Neuron (in vitro differentiated cells): ENCODE measurements around the gene TOR4A.

Source experiments
- H2AFZ ChIP-seq: one replicate; pipeline ENCODE4 v1.6.1; 2013; ENCODE audit warnings: low read depth, mild to moderate bottlenecking, inconsistent platforms, low read length, moderate library complexity
- H3K27me3 ChIP-seq: one replicate; pipeline ENCODE4 v1.6.1; 2013; ENCODE audit warnings: low read length; ENCODE audit not compliant: insufficient read depth
- H3K36me3 ChIP-seq: one replicate; pipeline ENCODE4 v1.6.1; 2013; ENCODE audit warnings: low read length; ENCODE audit not compliant: insufficient read depth
- H3K4me1 ChIP-seq: one replicate; pipeline ENCODE4 v1.6.1; 2013; ENCODE audit warnings: low read length; ENCODE audit not compliant: insufficient read depth
- H3K4me3 ChIP-seq: 2 replicates; pipeline ENCODE4 v1.5.1; 2013; ENCODE audit warnings: mild to moderate bottlenecking, low read length, moderate library complexity
- H3K9me3 ChIP-seq: one replicate; pipeline ENCODE4 v1.6.1; 2013; ENCODE audit warnings: low read length

TOR4A gene

DNA sequence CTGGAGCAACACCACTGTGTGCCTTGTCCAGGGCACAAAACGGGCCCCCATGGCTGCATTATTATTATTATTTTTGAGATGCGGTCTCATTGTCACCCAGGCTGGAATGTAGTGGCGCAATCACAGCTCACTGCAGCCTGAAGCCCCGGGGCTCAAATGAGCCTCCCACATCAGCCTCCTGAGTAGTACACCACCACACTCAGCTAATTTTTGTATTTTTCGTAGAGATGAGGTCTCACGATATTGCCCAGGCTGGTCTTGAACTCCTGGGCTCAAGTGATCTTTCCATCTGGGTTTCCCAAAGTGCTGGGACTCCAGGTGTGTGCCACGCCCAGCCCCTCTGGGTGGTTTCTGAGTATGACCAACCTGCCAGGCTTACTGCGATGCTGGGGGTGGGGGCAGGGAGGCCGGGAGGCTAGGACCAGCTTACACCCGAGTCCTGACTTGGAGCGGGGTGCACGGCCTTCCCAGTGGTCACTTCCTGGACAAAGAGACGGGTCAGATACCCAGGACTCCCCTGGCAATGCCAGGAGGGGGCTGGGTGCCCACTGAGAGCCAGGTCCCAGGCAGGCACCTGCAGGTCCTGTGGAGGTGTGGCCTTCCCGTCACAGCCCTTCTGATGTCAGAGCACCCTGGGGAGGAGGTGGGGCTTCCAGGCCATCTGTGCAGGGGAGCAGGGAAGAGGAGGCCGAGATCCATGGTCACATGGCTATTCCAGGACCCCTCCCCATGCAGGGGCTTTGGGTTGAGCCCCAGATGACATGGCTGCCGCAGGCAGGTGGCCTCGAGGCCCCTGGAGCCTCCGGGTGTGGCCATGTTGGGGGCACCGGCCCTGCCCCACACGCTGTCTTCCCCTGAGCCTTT, 32.9 kb downstream of the TOR4A start:
- Histone ChIP-seq H3K36me3 (no peaks in the 10 kb centered on the region), H3K27me3 (no peaks in the 10 kb centered on the region), H3K9me3 (no peaks in the 10 kb centered on the region), H3K4me3 (no peak overlapping the region), H3K4me1 (peaks cover 55% of the 10 kb centered on the region), H2AFZ (no peak overlapping the region)

DNA sequence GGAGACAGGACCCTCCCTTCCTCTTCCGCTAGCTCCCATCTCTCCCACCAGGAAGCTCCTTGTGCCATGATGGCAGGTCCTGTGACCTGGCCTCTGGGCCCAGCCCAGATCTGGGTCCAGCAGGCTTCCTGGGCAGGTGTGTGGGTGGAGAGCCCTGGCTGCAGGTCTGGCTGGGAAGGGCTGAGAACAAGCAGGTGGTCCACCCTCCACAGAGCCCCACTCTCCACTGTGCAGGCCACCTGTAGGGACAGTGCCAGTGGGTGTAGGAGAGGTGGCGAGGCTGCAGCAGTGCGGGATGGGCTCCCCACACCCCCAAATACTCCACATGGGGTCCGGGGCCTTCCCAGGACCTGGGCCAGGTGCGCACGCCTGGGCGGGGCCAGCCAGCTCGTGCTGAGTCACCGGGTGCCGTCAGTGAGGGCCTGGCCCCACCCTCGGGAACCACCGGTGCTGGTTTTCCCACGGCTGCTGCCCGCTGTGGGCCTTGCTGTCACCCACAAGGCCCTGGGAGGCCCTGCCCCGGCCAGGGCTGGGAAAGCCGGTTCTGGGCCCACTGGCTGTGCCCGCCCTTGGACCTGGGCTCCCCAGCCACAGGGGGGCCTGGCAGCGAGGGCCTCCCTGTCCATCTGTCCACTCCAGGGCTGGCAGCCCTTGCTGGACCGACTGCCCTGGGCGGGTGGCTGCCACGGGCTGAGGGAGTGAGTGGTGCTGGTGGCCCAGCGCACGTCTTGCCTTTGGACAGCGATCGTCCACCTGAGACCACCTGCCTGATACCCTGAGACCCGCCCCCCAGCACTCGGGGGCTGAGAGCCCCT, 33.9 kb downstream of the TOR4A start:
- no peak overlapping the region for H3K4me3 ChIP-seq
- H3K27me3 ChIP-seq: no peaks in the 10 kb centered on the region
- no peak overlapping the region for H2AFZ ChIP-seq
- no peaks in the 10 kb centered on the region for H3K36me3 ChIP-seq
- no peaks in the 10 kb centered on the region for H3K9me3 ChIP-seq
- H3K4me1 ChIP-seq: peaks cover 49% of the 10 kb centered on the region

- H2AFZ ChIP-seq: no peak overlapping the region
- no peaks in the 10 kb centered on the region for H3K9me3 ChIP-seq
- no peaks in the 10 kb centered on the region for H3K27me3 ChIP-seq
- H3K36me3 ChIP-seq: no peaks in the 10 kb centered on the region
- no peak overlapping the region for H3K4me3 ChIP-seq
- peaks cover 44% of the 10 kb centered on the region for H3K4me1 ChIP-seq
These were observed 34.7 kb downstream of the TOR4A start for GRCh38 chr9:137311986-137312851.

DNA sequence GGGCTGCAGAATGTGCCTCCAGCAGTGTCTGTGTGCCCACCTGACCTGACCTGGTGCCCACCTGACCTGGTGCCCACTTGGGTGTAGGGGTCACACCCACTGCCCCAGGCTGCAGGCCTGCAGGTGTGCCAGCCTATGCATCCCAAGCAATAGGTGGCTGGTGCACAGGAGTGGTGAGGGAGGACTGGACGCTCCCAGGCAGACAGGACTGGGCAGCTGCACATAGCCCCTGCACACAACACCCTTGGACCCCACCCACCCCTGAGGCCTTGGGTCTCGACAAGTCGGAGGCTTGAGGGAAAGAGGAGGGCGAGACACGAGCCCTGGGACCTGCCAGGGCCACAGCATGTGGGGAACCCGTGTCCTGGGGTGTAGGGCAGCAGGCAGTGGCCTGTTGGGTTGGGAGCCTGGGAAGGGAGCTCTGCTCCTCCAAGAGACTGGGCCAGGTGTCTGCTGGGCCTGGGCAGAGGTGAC, 35.4 kb downstream of the TOR4A start:
- Histone ChIP-seq H3K36me3 (no peaks in the 10 kb centered on the region), H3K4me3 (no peak overlapping the region), H3K9me3 (no peaks in the 10 kb centered on the region), H2AFZ (no peak overlapping the region), H3K27me3 (no peaks in the 10 kb centered on the region), H3K4me1 (peaks cover 43% of the 10 kb centered on the region)

DNA sequence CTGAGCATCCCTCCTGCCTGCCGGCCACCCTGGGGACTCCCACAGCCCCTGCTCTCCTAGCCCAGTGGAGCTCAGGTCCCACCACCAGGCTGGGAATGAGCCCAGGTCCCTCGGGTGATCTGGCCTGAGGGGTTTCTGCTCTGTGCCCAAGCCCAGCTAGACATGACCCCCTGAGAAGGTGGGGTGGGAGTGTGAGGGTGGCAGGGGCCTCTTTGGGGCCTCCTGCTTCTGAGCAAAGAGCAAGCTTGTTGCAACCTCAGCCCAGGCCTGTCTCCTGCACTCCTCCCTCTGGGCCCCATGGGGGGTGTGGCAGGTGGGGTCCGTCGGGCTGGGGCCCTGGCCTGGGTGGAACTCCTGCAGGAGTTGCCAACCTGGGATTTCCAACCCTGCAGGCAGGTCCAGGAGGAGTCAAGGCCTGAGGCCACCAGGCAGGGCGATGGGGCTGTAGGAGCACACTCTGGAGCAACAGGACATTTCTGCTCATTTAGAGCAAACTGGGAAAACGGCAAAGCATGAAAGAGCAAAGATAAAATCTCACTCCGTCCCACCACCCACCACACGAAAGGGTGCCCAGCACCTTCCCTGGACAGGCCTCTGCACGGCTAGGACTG, 35.9 kb downstream of the TOR4A start:
- H3K4me1 ChIP-seq: peaks cover 38% of the 10 kb centered on the region
- no peak overlapping the region for H2AFZ ChIP-seq
- no peaks in the 10 kb centered on the region for H3K9me3 ChIP-seq
- no peak overlapping the region for H3K4me3 ChIP-seq
- no peaks in the 10 kb centered on the region for H3K36me3 ChIP-seq
- H3K27me3 ChIP-seq: no peaks in the 10 kb centered on the region

GRCh38 chr9:137313956-137314560, 36.5 kb downstream of the TOR4A start:
- no peaks in the 10 kb centered on the region for H3K27me3 ChIP-seq
- H3K4me1 ChIP-seq: peaks cover 38% of the 10 kb centered on the region
- no peak overlapping the region for H3K4me3 ChIP-seq
- no peak overlapping the region for H2AFZ ChIP-seq
- no peaks in the 10 kb centered on the region for H3K36me3 ChIP-seq
- no peaks in the 10 kb centered on the region for H3K9me3 ChIP-seq

- H3K36me3 ChIP-seq: no peaks in the 10 kb centered on the region
- no peak overlapping the region for H3K4me3 ChIP-seq
- H3K9me3 ChIP-seq: no peaks in the 10 kb centered on the region
- peaks cover 38% of the 10 kb centered on the region for H3K4me1 ChIP-seq
- H2AFZ ChIP-seq: no peak overlapping the region
- H3K27me3 ChIP-seq: no peaks in the 10 kb centered on the region
These were observed 37.3 kb downstream of the TOR4A start for GRCh38 chr9:137314561-137315560.

- H3K4me3 ChIP-seq: no peak overlapping the region
- H3K36me3 ChIP-seq: no peaks in the 10 kb centered on the region
- no peaks in the 10 kb centered on the region for H3K9me3 ChIP-seq
- no peak overlapping the region for H2AFZ ChIP-seq
- H3K4me1 ChIP-seq: peaks cover 42% of the 10 kb centered on the region
- H3K27me3 ChIP-seq: no peaks in the 10 kb centered on the region
These were observed 38.1 kb downstream of the TOR4A start for GRCh38 chr9:137315581-137316011.

DNA sequence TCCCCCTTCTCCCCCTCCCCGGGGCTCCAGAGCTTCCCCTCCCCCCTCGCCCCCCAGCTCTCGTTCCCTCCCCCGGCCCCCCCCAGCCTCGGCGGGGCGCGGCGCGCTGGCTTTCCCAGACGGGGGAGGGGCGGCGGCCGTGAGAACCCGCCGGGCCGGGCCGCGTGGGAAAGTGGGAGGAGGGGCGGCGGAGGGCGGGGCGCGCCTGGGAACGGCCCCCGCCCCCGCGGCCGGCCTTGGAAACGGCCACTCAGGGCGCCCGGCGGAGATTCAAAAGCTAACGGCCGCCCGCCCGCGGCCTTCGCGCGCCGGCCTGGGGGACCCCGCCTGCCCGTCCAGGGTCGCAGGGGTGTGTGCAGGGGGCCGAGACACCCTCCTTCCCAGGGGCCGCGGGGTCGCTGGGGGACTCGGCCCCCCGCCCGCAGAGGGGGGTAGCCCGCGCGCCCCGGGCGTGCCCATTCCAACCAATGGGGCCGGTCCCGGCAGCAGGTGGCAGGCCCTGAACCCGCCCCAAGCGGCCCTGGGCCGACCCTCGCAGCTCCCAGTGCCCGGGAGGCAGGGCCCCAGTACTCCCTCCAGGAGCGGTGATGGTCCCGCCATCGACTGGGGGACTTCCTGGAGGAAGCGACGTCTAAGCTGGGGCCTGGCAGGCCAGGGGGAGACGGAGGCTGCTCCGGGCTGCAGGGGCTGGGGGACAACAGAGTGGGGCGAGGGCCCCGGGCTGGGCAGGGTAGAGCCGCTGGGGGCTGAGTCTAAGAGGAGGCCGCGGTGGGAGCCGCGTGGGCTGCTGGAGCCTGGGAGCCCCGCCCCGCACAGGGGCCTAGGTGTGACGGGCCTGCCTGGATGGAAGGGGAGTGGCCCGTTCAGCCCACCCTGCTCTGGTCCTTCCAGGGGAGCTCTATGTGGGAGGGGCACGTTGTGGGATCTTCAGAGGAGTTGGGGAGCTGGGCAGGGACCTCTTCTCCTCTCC, 38.8 kb downstream of the TOR4A start:
- Histone ChIP-seq H3K4me3 (no peak overlapping the region), H3K4me1 (peaks cover 43% of the 10 kb centered on the region), H3K36me3 (no peaks in the 10 kb centered on the region), H2AFZ (no peak overlapping the region), H3K27me3 (no peaks in the 10 kb centered on the region), H3K9me3 (no peaks in the 10 kb centered on the region)

GRCh38 chr9:137317021-137317717, 39.6 kb downstream of the TOR4A start:
- H3K36me3 ChIP-seq: no peaks in the 10 kb centered on the region
- no peaks in the 10 kb centered on the region for H3K9me3 ChIP-seq
- H3K4me1 ChIP-seq: peaks cover 43% of the 10 kb centered on the region
- no peak overlapping the region for H3K4me3 ChIP-seq
- H2AFZ ChIP-seq: no peak overlapping the region
- no peaks in the 10 kb centered on the region for H3K27me3 ChIP-seq
